ENCODE data around the gene SORCS1. TPM values are rescaled to one million over a fixed set of nuclear protein-coding genes. Genes with fewer than 3 reads are reported as not detected.

Gene SORCS1
- polyA plus RNA-seq, 1 of the 3 experiments (the other 2 are of a cell fraction): 0.66 TPM

DNA sequence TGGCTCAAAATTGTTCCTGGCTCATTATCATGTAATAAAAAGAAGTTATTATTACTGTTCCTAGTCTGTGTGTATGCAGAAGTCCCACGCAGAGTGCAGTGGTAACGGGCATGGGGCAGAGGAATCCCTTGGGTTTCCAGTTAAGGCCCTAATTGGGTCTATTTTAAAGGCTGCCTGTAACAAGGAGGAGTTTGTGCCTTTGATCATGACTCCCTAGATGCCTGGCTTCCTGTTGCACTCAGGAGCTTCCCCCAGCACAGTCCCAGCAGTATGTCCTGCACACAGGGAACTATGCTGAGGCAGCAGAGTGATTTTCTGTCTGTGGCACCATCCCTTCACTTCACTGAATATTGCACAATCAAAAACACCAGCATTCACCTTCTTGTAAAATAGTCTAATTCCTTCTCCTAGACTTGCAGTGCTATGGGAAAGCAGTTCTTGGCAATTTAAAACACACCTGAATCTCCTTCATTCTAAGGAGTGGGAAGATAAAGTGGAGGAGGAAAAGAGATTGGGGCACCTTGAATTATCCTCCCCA is 22.9 kb downstream of the SORCS1 start:
- H2AFZ ChIP-seq (ENCODE audit: low read depth): no peak overlapping the region
- CTCF ChIA-PET: interaction anchor here (1.0 to 1.2 kb wide), 2 partner anchors 9 to 46 kb away, joined by 3 to 4 read pairs; no protein-coding TSS in a partner anchor
- WGBS (ENCODE audit: low lambda C conversion rate): 34% methylated on average over 2 of the region's 2 CpGs
- H3K36me3 ChIP-seq (replicated peaks in 1 of 2; ENCODE audit: control insufficient read depth in 1 of 2, insufficient read depth in 2 of 2, low read length in 1 of 2): no peaks in the 10 kb centered on the region
- no peaks in the 10 kb centered on the region for H3F3A ChIP-seq (replicated peaks; ENCODE audit: insufficient read depth)
- no peak overlapping the region for H3K4me3 ChIP-seq (ENCODE audit: low read depth in 2 of 2, low read length in 1 of 2)
- H3K4me1 ChIP-seq (ENCODE audit: control insufficient read depth in 1 of 2, insufficient read depth in 2 of 2, low read depth in 1 of 2, low read length in 1 of 2): peaks cover 0 to 10% of the 10 kb centered on the region in 2 experiments; a peak in 2 of 4 replicates
- H3K4me2 ChIP-seq: no peak overlapping the region
- H4K20me1 ChIP-seq (ENCODE audit: insufficient read depth): no peaks in the 10 kb centered on the region
- no peak for TF ChIP-seq FOSL2 (IDR thresholded peaks at IDR 0.05; ENCODE audit: borderline replicate concordance, low read depth)
- no peak for TF ChIP-seq NFIC (IDR thresholded peaks at IDR 0.05; ENCODE audit: borderline replicate concordance)
- peak overlapping the region in 1 of 2 experiments; percentile 43; a peak in 1 of 4 replicates for H3K27ac ChIP-seq (ENCODE audit: low read depth in 2 of 2, low read length in 1 of 2)
- no peaks in the 10 kb centered on the region for H3K27me3 ChIP-seq (ENCODE audit: insufficient read depth)
- no peaks in the 10 kb centered on the region for H3K9me3 ChIP-seq
- POLR2A ChIA-PET: no interaction called here
- H3K9me2 ChIP-seq: no peaks in the 10 kb centered on the region
- DNase-seq: no peak
- no peaks in the 10 kb centered on the region for H3K79me2 ChIP-seq (ENCODE audit: insufficient read depth)
- H3K9ac ChIP-seq: no peak overlapping the region

DNA sequence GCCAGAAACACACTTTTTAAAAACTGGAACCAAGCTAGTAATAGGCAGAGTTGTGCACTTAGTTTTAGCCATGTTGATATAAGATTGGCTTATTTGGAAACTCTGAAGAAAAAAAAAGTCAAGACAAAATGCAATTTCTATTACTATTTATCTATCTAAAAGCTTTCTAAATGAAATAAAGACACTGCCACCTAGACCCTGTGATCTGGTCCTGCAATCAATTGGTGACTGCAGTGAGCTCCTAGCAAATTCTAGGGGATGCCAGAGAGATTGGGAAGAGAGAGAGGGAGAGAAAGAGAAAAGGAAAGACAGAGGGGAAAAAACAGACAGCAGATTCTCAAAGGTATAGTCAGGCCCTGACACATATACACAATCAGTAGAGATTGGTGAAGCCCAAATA is 25.3 kb downstream of the SORCS1 start:
- no peaks in the 10 kb centered on the region for H3K9me2 ChIP-seq
- TF ChIP-seq POLR2AphosphoS5 (IDR thresholded peaks at IDR 0.05; ENCODE audit: low read depth, low read length): no peak
- TF ChIP-seq ZBTB33 (IDR thresholded peaks at IDR 0.05; ENCODE audit: borderline replicate concordance, low read depth): no peak
- TF ChIP-seq RAD21 (IDR thresholded peaks at IDR 0.05; ENCODE audit: low read length): peak; percentile 34
- TF ChIP-seq IRF3 (IDR thresholded peaks at IDR 0.05; ENCODE audit: low read depth, low read length): no peak
- TF ChIP-seq, protein P1, sequence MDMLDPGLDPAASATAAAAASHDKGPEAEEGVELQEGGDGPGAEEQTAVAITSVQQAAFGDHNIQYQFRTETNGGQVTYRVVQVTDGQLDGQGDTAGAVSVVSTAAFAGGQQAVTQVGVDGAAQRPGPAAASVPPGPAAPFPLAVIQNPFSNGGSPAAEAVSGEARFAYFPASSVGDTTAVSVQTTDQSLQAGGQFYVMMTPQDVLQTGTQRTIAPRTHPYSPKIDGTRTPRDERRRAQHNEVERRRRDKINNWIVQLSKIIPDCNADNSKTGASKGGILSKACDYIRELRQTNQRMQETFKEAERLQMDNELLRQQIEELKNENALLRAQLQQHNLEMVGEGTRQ (IDR thresholded peaks at IDR 0.05; ENCODE audit: borderline replicate concordance, low read depth, low read length): no peak
- TF ChIP-seq EZH2phosphoT487 (IDR thresholded peaks at IDR 0.05; ENCODE audit: borderline replicate concordance, low read depth): no peak
- POLR2A ChIA-PET: interaction anchor here (0.9 kb wide), 1 partner anchor 18 kb away, joined by 3 read pairs; no protein-coding TSS in a partner anchor

More for the DNA sequence above, 25.3 kb downstream of the SORCS1 start:
- DNase-seq: no peak
- no peaks in the 10 kb centered on the region for H3K9me3 ChIP-seq
- no peaks in the 10 kb centered on the region for H3K27me3 ChIP-seq (ENCODE audit: insufficient read depth)
- no peaks in the 10 kb centered on the region for H3K36me3 ChIP-seq (replicated peaks in 1 of 2; ENCODE audit: control insufficient read depth in 1 of 2, insufficient read depth in 2 of 2, low read length in 1 of 2)
- no peak overlapping the region; a peak in 1 of 4 replicates for H3K27ac ChIP-seq (ENCODE audit: low read depth in 2 of 2, low read length in 1 of 2)
- CTCF ChIA-PET: interaction anchor here (0.7 to 1.7 kb wide), 7 partner anchors 10 to 433 kb away, joined by 3 to 8 read pairs (median 3); no protein-coding TSS in a partner anchor
- no peaks in the 10 kb centered on the region for H3K79me2 ChIP-seq (ENCODE audit: insufficient read depth)
- no peak overlapping the region for H3K4me2 ChIP-seq
- H2AFZ ChIP-seq (ENCODE audit: low read depth): no peak overlapping the region
- no peak overlapping the region for H3K9ac ChIP-seq
- peaks cover 0 to 10% of the 10 kb centered on the region in 2 experiments; a peak in 2 of 4 replicates for H3K4me1 ChIP-seq (ENCODE audit: control insufficient read depth in 1 of 2, insufficient read depth in 2 of 2, low read depth in 1 of 2, low read length in 1 of 2)
- H4K20me1 ChIP-seq (ENCODE audit: insufficient read depth): no peaks in the 10 kb centered on the region
- H3K4me3 ChIP-seq (ENCODE audit: low read depth in 2 of 2, low read length in 1 of 2): no peak overlapping the region
- H3F3A ChIP-seq (replicated peaks; ENCODE audit: insufficient read depth): no peaks in the 10 kb centered on the region
